HepG2 (cell line): Measurements from ENCODE around the gene KATNB1. TPM values are rescaled to one million over a fixed set of nuclear protein-coding genes. Genes with fewer than 3 reads are reported as not detected.
A peak's percentile ranks its signal among the peaks of the same experiment; 100 is the strongest.

Experiments used
- ATAC-seq: fragments of 200-7000 bp; cut with Tn5 transposase; 3 replicates; pipeline ENCODE4 v1.9.1; 2020; ENCODE audit warnings: mild to moderate bottlenecking, moderate library complexity
- BruUV-seq: library from RNA; stranded (reverse); fragments of 400-500 nt; replicated peaks from 2 replicates; lab custom pipeline; 2021; lab: Mats Ljungman, UMichigan
- CTCF ChIA-PET: fragments of 300-600 bp; formaldehyde crosslinking; extraction: SDS; loops from one replicate; lab custom pipeline; 2021; ENCODE audit warnings: low total read pairs, inconsistent platforms, low intra/inter-chr PET ratio; lab: Yijun Ruan, JAX
- POLR2A ChIA-PET: fragments of 350-600 bp; sonication (Branson Sonifier 250); formaldehyde crosslinking; loops from one replicate; lab custom pipeline; 2020; ENCODE audit warnings: antibody characterized with exemption, inconsistent platforms; lab: Yijun Ruan, JAX
- DNase-seq: peaks from one replicate; pipeline ENCODE4 v3.0.0-alpha.2; 2015; ENCODE audit warnings: low spot score
- FAIRE-seq: peaks from 3 replicates; lab custom pipeline; 2011; peaks lifted over from hg19 to GRCh38; lab: Jason Lieb, UNC
- H2AFZ ChIP-seq: one replicate; pipeline ENCODE4 v1.6.1; 2011; ENCODE audit warnings: low read length, inconsistent platforms
- H3K27ac ChIP-seq: fragments of 300-600 bp; 3 replicates; pipeline ENCODE4 v1.8.0; 2011; ENCODE audit warnings: mixed run types, mild to moderate bottlenecking, mixed read lengths, low read length, inconsistent platforms; ENCODE audit not compliant: insufficient read depth; ENCODE audit errors: extremely low read length
- H3K27me3 ChIP-seq, 2 experiments: fragments of 200-600 bp in 1 of 2; 2 replicates in 1 of 2; 3 replicates in 1 of 2; pipeline versions ENCODE4 v1.6.0 to v1.8.0; 2011; ENCODE audit warnings: low read length in 2 of 2, mild to moderate bottlenecking in 2 of 2, moderate library complexity in 2 of 2, inconsistent platforms in 1 of 2; ENCODE audit not compliant: insufficient read depth in 2 of 2, control insufficient read depth in 1 of 2
- H3K36me3 ChIP-seq, 2 experiments: fragments of 200-600 bp in 1 of 2; replicated peaks in 1 of 2; 2 replicates in 1 of 2; 3 replicates in 1 of 2; pipeline versions ENCODE4 v1.5.1 to v1.8.0; 2011; ENCODE audit warnings: low read length in 2 of 2, inconsistent platforms in 1 of 2; ENCODE audit not compliant: insufficient read depth in 2 of 2, control insufficient read depth in 1 of 2
- H3K4me1 ChIP-seq: 2 replicates; pipeline ENCODE4 v1.5.1; 2012; ENCODE audit warnings: low read length, inconsistent platforms; ENCODE audit not compliant: insufficient read depth
- H3K4me2 ChIP-seq: 2 replicates; pipeline ENCODE4 v1.6.0; 2011; ENCODE audit warnings: low read depth, low read length, inconsistent platforms
- H3K4me3 ChIP-seq, 3 experiments: fragments of 200-600 bp in 1 of 3; sonication (generic), shearing (Covaris generic) in 1 of 3; replicated peaks in 1 of 3; 2 replicates each; pipeline ENCODE4 v1.5.1; 2011 to 2016; ENCODE audit warnings: low read length in 3 of 3, inconsistent platforms in 2 of 3, low read depth in 2 of 3, mild to moderate bottlenecking in 2 of 3, control low read depth in 1 of 3, mixed read lengths in 1 of 3; ENCODE audit not compliant: insufficient read depth in 1 of 3
- H3K79me2 ChIP-seq: one replicate; pipeline ENCODE4 v1.6.1; 2011; ENCODE audit warnings: low read length, inconsistent platforms; ENCODE audit not compliant: insufficient read depth
- H3K9ac ChIP-seq: 2 replicates; pipeline ENCODE4 v1.6.0; 2011; ENCODE audit warnings: mild to moderate bottlenecking, low read depth, low read length, inconsistent platforms; ENCODE audit not compliant: insufficient read depth
- H3K9me3 ChIP-seq: 2 replicates; pipeline ENCODE4 v1.5.1; 2012; ENCODE audit warnings: mild to moderate bottlenecking, low read length
- H4K20me1 ChIP-seq: 2 replicates; pipeline ENCODE4 v1.6.0; 2011; ENCODE audit warnings: inconsistent platforms, mild to moderate bottlenecking, low read length, moderate library complexity; ENCODE audit not compliant: insufficient read depth
- ATF4 ChIP-seq, 2 experiments: fragments of 450-650 bp in 1 of 2; sonication (generic) in 1 of 2; formaldehyde crosslinking; IDR thresholded peaks; 2 replicates each; pipeline versions ENCODE4 v1.5.0 to v1.8.0; 2020 to 2022; ENCODE audit warnings: mild to moderate bottlenecking in 1 of 2, missing genetic modification reagents in 1 of 2
- BHLHE40 ChIP-seq: IDR thresholded peaks from 2 replicates; pipeline ENCODE4 v1.6.1; 2011; ENCODE audit warnings: low read length, improper control_type of control experiment
- IRF1 ChIP-seq: sonication (generic); formaldehyde crosslinking; IDR thresholded peaks from 2 replicates; pipeline ENCODE4 v1.4.0; 2020; ENCODE audit warnings: low read depth, mild to moderate bottlenecking, missing genetic modification reagents
- KDM4B ChIP-seq: sonication (generic); formaldehyde crosslinking; IDR thresholded peaks from 2 replicates; pipeline ENCODE4 v1.4.0; 2020; ENCODE audit warnings: missing genetic modification reagents
- MEIS2 ChIP-seq: sonication (generic); formaldehyde crosslinking; IDR thresholded peaks from 2 replicates; pipeline ENCODE4 v1.9.0; 2021; ENCODE audit warnings: mild to moderate bottlenecking, missing genetic modification reagents
- NCOA5 ChIP-seq: sonication (generic); formaldehyde crosslinking; IDR thresholded peaks from 2 replicates; pipeline ENCODE4 v1.4.0; 2020; ENCODE audit warnings: missing genetic modification reagents
- POLR2AphosphoS5 ChIP-seq: IDR thresholded peaks from 2 replicates; pipeline ENCODE4 v1.6.1; 2012; ENCODE audit warnings: low read depth, low read length
- SIX1 ChIP-seq: sonication (generic); formaldehyde crosslinking; IDR thresholded peaks from 2 replicates; pipeline ENCODE4 v1.4.0; 2020; ENCODE audit warnings: missing genetic modification reagents, borderline replicate concordance
- SIX4 ChIP-seq: sonication (generic); formaldehyde crosslinking; IDR thresholded peaks from 2 replicates; pipeline ENCODE4 v1.4.0; 2020; ENCODE audit warnings: missing genetic modification reagents
- ZBTB44 ChIP-seq: sonication (generic); formaldehyde crosslinking; IDR thresholded peaks from 2 replicates; pipeline ENCODE4 v1.4.0; 2020; ENCODE audit warnings: missing genetic modification reagents
- ZNF264 ChIP-seq: sonication (generic); formaldehyde crosslinking; IDR thresholded peaks from 2 replicates; pipeline ENCODE4 v1.4.0; 2020; ENCODE audit warnings: missing genetic modification reagents
- ZNF335 ChIP-seq: sonication (generic); formaldehyde crosslinking; IDR thresholded peaks from 2 replicates; pipeline ENCODE4 v1.4.0; 2020; ENCODE audit warnings: missing genetic modification reagents
- ZNF674 ChIP-seq: sonication (generic); formaldehyde crosslinking; IDR thresholded peaks from 2 replicates; pipeline ENCODE4 v1.5.0; 2020; ENCODE audit warnings: low read depth, mild to moderate bottlenecking, missing genetic modification reagents
- WGBS: methylation state at CpG from one replicate; pipeline ENCODE4 v1.1.6; 2017; ENCODE audit warnings: low lambda C conversion rate; 5-methylcytosine and 5-hydroxymethylcytosine counted together
- in situ Hi-C: cut with HindIII; loops from 2 replicates; pipeline ENCODE4 v1.10.0; 2017; ENCODE audit warnings: low pct_unique_long_range_greater_than_20kb; ENCODE audit not compliant: extremely low pct_ligation_motif_present
- intact Hi-C: fragments of 100-400 bp; cut with micrococcal nuclease; formaldehyde crosslinking; loops from one replicate; pipeline ENCODE4 v1.10.0; 2022; ENCODE audit not compliant: unreplicated experiment
- polyA plus RNA-seq, 8 experiments: library from polyadenylated mRNA; depleted of rRNA in 3 of 8; stranded (reverse) in 7 of 8; unstranded in 1 of 8; fragments of >200 nt; fragmentation: Illumina TruSeq in 4 of 8; extraction: Trizol in 4 of 8; gene quantifications; 2 replicates each; pipeline versions ENCODE4 v1.2.1 to v1.2.3, GENCODE V29; 2011 to 2016; ENCODE audit warnings: low read depth in 4 of 8, missing spikeins in 1 of 8, mixed read lengths in 1 of 8; ENCODE audit not compliant: insufficient read depth in 1 of 8
- total RNA-seq, 5 experiments: library from RNA; depleted of rRNA; stranded (reverse); fragments of >200 nt; fragmentation: Illumina TruSeq; extraction: Trizol; gene quantifications; 2 replicates each; pipeline ENCODE4 v1.2.3, GENCODE V29; 2016; ENCODE audit warnings: low read depth in 1 of 5
- TF ChIP-seq, protein P1 (sequence below): sonication (generic); formaldehyde crosslinking; conservative IDR thresholded peaks from 2 replicates; pipeline ENCODE4 v1.8.0; 2022; ENCODE audit warnings: mild to moderate bottlenecking, moderate library complexity, missing genetic modification reagents

KATNB1 gene
- total and polyA plus RNA-seq, 2 of the 13 experiments (the other 11 are each of a cell fraction or from before 2014, with no cell fraction given): 31.5 to 43.5 TPM

DNA sequence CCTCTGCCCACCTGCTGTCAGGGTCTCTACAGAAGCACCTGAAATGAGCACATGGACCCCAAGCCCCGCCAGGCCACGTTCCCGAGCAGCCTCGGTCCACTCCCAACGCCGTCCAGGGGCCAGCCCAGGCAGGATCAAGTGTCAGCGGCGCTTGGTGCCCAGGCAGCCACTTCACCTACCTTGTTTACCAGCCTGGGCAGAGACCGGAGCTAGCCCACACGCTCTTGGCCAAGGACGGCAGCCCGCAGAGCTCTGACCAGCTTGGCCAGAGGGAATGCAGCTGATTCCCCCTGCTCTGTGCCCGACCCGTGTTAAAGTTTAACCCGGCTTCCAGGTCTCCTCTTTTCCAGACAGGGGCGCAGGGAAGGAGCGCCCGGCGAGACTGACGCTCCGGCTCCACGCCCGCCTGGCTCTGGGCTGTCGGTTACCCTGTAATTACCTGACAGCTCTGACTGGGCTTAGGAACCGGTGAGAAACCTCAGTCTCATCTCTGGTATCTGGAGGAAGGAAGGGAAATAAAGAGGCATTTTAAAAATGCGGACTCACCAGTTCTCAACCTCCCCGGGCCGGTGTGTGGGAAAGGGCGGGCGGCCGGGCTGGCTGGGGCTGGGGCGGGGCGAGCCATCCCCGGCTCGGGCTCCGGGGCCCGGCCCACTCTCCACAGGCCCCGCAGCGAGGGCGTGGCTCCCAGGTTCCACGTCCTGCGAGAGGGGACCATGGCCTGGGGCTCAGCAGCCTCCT is 62.1 kb downstream of the KATNB1 start:
- DNase-seq: peak; percentile 91
- ChIA-PET CTCF (interaction anchor here (1.2 kb wide), 1 partner anchor 16 kb away, joined by 4 read pairs; no protein-coding TSS in a partner anchor), POLR2A (interaction anchor here (0.6 to 12.4 kb wide), 14 partner anchors 10 to 204 kb away, joined by 3 to 141 read pairs (median 8); partner anchors contain the start of genes KATNB1 and USB1)
- FAIRE-seq: peak; percentile 89
- intact Hi-C loops: loop anchor here (1.0 to 5.0 kb wide), 3 partner anchors 15 to 205 kb away; partner anchors contain the start of genes USB1 and ZNF319
- no TSS peak for BruUV-seq
- H3K27me3 ChIP-seq: no peaks in the 10 kb centered on the region
- H3K4me1 ChIP-seq: peaks cover 68% of the 10 kb centered on the region
- peaks cover 10 to 12% of the 10 kb centered on the region in 2 experiments; a peak in 4 of 5 replicates for H3K36me3 ChIP-seq
- peak overlapping the region; percentile 87 for H3K4me2 ChIP-seq
- H3K79me2 ChIP-seq: peaks cover 40% of the 10 kb centered on the region
- peak overlapping the region; percentile 62 for H3K9ac ChIP-seq
- in situ Hi-C loops: no loop called here
- no peaks in the 10 kb centered on the region; the same call in 1 of the 2 replicates for H4K20me1 ChIP-seq
- H2AFZ ChIP-seq: no peak overlapping the region
- WGBS: 1% methylated on average over 18 of the region's 42 CpGs
- ATAC-seq: peak; percentile 88
- H3K27ac ChIP-seq: peak overlapping the region; percentile 69
- peak overlapping the region; percentile 42 to 74 (median 67); a peak in 5 of 6 replicates for H3K4me3 ChIP-seq
- H3K9me3 ChIP-seq: no peaks in the 10 kb centered on the region
- TF ChIP-seq IRF1 (CRISPR knock-in tag) (peak; percentile 13; the same call in 1 of the 2 replicates), ZNF674 (CRISPR knock-in tag) (no peak), ZNF264 (CRISPR knock-in tag) (0 out of 2 replicates have a peak, but pooled peaks have one; percentile 5), SIX1 (CRISPR knock-in tag) (peak; percentile 78; the same call in 1 of the 2 replicates), BHLHE40 (0 out of 2 replicates have a peak, but pooled peaks have one; percentile 17), NCOA5 (no peak), ZNF335 (CRISPR knock-in tag) (peak; percentile 76; the same call in 1 of the 2 replicates), ZBTB44 (CRISPR knock-in tag) (no peak), SIX4 (CRISPR knock-in tag) (0 out of 2 replicates have a peak, but pooled peaks have one; percentile 7), POLR2AphosphoS5 (peak; percentile 75), KDM4B (CRISPR knock-in tag) (0 out of 2 replicates have a peak, but pooled peaks have one; percentile 46), ATF4 (CRISPR knock-in tag; IDR thresholded peaks at IDR 0.05) (peak in 1 of 2 experiments; percentile 36; a peak in 1 of 4 replicates), MEIS2 (CRISPR knock-in tag) (peak; percentile 54; the same call in 1 of the 2 replicates)
- TF ChIP-seq, protein P1, sequence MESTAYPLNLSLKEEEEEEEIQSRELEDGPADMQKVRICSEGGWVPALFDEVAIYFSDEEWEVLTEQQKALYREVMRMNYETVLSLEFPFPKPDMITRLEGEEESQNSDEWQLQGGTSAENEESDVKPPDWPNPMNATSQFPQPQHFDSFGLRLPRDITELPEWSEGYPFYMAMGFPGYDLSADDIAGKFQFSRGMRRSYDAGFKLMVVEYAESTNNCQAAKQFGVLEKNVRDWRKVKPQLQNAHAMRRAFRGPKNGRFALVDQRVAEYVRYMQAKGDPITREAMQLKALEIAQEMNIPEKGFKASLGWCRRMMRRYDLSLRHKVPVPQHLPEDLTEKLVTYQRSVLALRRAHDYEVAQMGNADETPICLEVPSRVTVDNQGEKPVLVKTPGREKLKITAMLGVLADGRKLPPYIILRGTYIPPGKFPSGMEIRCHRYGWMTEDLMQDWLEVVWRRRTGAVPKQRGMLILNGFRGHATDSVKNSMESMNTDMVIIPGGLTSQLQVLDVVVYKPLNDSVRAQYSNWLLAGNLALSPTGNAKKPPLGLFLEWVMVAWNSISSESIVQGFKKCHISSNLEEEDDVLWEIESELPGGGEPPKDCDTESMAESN (CRISPR knock-in tag): peak; percentile 56
